GM20431 (cell line): ENCODE results near the gene AGPAT3.

Experiments used
- in situ Hi-C: fragments of 300-500 bp; cut with MseI, MboI; formaldehyde crosslinking; loops from one replicate; pipeline ENCODE4 v1.15.0; 2020; ENCODE audit warnings: low sequenced_read_pairs; ENCODE audit not compliant: unreplicated experiment

AGPAT3 gene

DNA sequence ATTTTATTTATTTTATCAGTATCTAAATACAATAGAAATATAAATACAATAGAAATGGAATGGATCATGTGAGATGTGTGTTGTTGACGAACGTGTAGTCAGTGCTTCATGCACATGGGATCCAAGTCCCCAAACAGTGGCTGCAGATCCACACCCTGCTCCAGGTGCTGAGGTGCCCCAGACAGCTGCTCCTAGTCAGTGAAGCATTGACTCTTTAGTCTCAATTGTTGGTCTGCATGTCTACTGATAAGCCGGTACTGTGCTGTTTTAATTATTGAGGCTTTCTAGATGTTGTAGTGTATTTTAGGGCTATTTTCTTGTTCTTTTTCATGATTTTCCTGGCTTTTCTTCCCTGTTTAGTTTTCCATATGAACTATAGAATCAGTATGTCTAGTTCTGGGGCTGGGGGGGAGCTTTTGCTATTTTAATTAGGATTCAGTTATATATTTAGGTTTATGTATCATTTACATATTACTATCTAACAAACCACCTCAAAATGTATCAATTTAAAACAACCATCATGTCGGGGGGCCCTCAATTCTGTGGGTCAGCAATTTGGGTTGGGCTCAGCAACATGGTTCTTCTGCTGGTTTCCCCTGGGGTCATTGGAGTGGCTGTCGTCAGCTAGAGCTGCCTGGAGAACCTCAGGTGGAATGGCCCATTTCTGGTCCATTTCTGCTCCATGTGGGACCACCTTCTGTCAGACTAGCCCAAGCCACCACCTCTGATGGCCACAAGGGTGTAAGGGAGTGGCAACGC, 83.9 kb downstream of the AGPAT3 start:
- in situ Hi-C loops = no loop called here

DNA sequence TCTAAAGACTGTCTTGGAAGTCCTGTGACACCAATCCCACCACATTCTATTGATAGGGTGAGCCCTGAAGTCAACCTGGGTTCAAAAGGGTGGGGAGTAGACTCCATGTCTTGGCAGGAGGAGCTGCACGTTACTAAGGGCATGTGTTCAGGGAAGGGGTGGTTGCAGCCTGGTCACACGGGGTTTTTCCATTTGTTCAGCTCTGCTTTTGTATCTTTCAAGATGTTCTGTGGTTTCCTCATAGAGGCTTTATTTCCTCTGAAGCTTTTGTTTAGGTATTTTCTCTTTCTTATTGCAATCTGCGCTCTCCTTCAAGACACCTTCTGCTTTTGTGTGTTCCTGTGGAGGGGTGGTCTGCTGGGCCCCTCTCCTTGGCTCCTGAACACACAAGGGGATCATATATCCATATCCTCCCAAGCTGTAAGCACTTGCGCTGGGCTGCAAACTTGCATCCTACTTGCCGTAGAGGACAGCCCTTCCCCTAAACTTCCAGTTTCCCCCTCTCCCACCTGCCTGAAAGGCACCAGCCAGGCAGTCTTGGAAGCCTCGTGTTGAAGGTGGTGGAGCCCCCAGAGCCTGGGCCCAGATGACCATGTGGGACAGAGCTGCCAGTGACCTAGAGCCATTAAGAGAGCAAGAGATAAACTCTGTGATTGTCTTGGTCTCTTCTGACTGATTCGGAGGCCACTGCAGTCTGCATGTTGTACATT, 84.6 kb downstream of the AGPAT3 start:
- in situ Hi-C loops = no loop called here

DNA sequence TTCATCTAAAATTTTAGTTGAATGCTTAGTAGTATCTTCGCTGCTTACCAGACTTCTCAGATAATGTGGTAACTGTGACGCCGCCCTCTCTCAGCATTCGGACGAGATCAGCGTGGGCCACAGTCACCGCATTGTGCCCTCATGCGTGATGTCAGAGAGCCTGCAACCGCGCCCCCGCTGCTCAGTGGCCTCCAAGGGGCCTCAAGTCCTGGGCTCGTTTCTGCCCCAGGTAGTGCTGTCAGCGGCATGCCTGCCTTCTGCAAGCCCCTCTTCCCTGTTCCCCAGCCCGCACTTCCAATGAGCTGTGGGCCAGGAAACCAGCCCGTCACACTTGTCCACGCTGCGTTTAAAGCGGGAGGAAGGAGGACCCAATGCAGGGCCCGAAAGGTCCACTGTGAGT, 85.5 kb downstream of the AGPAT3 start:
- in situ Hi-C loops = no loop called here

DNA sequence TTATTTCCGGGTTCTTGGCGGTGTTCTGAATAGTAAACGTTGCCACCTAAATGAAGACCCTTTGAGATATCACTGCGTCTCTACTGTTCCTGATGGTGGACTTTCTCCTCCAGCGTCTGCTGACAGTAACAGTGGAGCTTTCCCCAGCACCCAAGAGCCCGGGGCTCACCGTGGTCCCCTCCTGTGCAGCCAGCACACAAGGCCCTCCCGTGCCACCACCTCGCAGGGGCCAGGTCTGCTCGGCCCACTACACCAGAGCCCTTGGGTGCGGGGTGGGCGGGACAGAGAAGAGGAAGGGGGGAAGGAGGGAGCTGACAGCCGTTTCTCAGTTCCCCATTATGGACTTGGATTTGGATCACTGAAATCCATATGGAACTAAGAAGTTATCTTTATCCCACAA, 85.9 kb downstream of the AGPAT3 start:
- in situ Hi-C loops = no loop called here

DNA sequence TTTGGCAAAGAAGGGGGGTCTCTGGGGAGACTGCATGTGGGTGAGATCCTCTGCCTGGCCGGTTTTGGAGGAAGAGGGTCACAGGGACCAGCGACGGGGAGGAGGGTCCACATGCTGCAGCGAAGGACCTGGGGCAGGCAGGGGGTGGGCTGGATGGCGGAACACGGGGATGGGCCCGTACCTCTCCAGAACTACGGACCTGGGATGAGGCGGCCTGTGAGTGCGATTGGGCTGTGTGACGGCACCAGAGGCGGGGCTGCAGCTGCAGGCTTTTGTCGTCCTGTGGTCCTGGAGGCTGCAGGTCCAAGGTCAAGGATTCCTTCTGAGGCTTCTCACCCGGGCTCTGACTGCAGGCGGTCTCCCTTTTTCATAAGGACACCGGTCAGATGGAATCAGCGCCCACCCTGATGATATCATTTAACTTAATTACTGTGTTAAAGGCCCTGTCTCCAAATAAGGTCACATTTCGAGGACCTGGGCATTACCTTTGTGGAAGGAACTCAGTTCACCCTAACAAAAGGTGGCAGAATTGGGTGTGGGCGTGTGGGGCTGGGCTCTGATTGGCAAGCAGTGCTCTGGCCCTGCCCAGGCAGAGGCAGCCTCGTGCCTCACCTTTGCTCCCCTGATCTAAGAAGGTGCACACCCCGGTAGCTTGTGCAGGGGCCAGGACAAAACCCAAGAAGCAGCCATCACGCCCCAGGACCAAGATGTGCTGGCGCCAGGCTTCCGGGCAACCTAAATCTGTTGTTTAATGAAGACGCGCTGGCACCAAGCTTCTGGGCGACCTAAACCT, 87.1 kb downstream of the AGPAT3 start:
- in situ Hi-C loops = no loop called here

DNA sequence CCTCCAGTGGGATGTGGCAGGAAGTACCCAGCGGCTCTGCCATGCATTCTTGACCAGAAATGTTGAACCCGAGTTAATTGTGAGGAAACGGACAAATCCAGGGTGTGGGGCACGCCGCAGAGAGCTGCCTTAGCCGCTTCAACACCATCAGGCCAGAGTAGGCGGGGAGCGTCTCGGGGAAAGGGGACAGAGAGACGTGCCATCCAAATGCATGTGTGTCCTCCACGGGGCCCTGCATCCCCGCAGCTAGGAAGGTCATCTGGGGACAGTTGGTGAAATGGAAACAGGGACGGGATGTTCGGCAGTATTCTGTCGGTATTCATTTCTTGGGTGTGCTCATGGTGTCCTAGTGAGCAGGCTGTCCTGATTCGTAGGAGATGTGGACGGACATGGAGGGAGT, 88.0 kb downstream of the AGPAT3 start:
- in situ Hi-C loops = no loop called here

DNA sequence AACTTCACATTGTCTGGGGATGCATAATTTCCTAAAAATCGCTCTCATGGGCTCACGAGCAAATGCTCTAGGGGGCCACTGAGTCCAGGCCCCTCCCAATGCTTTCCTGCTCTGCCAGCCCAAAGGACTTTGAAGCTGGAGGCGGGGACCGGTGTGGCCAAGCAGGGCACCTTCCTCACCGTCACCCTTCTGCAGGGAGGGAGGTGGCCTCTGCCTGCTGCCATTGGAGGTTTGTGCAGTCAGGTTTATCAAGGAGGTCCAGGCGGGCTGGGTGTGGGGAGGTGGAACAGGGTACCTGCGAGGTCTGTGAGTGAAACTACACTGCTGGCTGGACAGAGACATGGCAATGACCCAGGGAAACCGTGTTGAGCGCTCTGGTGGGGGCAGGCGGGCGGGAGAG, 89.0 kb downstream of the AGPAT3 start:
- in situ Hi-C loops = no loop called here

DNA sequence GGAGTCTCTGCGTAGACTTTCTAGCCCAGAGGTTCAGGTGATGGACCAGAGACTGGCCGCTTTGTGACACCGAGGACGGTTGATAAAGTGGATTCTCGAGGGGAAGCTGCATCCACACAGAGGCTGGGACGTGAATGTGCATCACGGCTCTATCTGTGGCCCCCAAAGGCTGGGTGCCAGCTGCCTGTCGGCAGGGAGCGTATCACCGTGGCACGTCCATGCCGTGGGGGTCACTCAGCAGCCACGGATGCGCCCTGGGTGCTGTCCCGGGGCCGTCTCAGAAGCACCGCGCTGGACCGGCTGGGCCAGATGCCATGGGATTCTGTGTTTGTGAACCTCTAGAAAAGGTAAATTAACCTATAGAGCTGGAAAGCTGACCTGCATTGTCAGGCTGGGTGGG, 89.9 kb downstream of the AGPAT3 start:
- in situ Hi-C loops = no loop called here

DNA sequence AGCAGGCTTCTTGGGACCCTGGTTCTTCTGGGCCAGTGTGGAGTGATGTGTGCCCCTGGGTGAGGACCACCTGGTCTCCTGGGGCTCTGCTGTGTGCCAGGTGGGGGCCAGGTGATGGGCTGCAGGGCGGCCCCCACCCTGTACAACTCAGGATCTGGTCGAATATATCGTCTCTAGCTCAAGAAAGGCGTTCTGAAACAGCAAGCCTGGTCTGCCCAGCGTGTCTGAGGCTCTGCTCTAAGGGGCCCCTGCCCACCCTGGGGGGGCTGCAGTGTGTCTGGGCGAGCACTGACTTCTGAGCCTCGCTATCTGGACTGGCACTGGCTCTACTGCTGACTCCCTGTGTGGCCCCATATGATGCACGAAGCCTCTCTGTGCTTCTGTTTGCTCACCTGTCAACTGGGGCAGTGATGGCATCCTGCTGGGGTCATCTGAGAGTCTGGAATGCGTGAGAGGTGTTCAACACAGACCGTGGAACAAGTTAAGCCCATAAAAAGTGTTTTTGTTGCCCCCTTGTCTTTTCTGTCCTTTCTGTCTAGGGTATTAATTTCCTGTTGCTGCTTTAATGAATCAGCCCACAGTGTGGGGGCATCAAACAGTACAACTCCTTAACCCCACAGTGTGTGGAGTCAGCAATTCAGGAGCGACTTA, 91.1 kb downstream of the AGPAT3 start:
- in situ Hi-C loops = no loop called here

DNA sequence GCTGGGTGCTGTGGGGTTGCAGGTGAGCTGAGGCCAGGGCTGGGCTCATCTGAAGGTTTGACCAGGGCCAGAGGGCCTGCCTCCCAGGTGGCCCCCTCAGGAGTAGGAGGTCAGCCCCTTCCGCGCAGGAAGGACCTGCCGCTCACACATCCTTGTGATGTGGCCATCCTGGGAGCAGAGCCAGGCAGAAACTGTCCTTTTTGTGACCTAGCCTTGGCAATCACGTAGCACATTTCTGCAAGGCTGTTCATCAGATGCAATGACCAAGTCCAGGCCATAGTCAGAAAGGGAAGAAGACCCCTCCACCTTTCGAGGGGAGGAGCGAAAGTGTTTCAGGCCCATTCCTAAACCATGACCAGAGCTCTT, 91.6 kb downstream of the AGPAT3 start:
- in situ Hi-C loops = no loop called here

DNA sequence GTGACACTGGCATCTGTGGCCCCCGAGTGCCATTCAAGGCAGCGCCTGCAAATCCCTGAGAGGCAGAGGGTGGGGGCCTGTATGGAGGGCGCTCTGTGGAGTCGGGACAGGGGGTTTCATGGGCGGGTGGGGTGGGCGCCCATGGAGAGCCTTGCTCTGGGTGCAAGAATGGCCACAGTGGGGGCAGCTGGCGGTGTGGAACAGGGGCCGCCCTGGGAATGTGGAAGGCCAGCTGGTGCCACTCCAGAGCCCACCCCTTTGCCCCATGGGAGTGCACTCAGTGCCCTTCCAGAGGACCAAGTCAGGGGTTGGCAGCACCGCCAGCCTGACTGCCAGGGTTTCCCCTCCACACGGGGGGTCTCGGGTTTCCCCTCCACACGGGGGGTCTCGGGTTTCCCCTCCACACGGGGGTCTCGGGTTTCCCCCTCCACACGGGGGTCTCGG, 92.1 kb downstream of the AGPAT3 start:
- in situ Hi-C loops = no loop called here

DNA sequence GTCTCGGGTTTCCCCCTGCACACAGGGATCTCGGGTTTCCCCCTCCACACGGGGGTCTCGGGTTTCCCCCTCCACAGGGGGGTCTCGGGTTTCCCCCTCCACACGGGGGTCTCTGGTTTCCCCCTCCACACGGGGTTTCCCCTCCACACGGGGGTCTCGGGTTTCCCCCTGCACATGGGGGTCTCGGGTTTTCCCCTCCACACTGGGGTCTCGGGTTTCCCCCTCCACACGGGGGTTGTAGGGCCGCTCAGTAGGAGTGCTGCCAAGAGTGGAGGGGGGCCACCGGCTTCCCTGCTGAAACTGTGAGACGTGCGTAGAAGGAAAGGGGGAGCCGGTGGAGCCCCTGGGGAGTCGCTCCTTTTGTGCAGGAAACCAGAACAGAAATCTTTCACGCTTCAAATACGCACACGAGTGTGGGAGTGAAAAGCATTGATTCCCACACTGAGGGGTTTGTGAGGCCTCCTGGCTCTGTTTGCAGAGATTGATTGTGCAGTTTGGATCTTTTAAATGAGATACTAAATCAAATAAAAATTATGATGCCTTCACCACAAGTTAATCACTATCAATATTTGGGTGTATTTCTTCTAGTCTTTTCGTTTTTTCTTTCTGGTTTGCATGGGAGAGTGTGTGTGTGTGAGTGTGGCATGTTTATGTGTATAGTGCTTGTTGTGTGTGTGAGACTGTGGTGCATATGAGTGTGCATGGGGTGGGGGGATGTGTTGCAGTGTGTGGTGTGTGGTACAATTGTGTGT, 92.8 kb downstream of the AGPAT3 start:
- in situ Hi-C loops = no loop called here

DNA sequence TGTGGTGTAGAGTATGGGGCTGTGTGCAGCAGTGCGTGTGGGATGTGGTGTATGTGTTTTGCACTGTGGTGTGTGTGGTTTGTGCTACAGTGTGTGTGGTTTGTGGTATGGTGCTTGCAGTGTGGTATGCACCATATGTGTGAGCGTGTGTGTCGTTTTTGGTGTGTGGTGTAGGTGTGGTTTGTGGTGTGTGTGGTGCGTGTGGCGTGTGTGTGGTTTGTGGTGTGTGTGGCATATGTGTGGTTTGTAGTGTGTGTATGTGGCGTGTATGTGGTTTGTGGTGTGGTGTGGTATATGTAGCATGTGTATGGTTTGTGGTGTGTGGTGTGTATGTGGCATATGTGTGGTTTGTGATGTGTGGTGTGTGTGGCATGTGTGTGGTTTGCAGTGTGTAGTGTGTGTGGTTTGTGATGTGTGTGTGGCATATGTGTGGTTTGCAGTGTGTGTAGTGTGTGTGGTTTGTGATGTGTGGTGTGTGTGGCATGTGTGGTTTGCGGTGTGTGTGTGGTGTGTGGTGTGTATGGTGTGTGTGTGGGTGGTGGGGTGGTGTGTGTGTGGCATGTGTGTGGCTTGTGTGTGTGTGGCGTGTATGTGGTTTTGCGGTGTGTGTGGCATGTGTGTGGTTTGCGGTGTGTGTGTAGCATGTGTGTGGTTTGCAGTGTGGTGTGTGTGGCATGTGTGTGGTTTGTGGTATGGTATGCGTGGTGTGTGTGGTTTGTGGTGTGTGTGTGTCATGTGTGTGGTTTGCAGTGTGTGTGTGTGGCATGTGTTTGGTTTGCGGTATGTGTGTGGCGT, 93.5 kb downstream of the AGPAT3 start:
- in situ Hi-C loops = no loop called here

DNA sequence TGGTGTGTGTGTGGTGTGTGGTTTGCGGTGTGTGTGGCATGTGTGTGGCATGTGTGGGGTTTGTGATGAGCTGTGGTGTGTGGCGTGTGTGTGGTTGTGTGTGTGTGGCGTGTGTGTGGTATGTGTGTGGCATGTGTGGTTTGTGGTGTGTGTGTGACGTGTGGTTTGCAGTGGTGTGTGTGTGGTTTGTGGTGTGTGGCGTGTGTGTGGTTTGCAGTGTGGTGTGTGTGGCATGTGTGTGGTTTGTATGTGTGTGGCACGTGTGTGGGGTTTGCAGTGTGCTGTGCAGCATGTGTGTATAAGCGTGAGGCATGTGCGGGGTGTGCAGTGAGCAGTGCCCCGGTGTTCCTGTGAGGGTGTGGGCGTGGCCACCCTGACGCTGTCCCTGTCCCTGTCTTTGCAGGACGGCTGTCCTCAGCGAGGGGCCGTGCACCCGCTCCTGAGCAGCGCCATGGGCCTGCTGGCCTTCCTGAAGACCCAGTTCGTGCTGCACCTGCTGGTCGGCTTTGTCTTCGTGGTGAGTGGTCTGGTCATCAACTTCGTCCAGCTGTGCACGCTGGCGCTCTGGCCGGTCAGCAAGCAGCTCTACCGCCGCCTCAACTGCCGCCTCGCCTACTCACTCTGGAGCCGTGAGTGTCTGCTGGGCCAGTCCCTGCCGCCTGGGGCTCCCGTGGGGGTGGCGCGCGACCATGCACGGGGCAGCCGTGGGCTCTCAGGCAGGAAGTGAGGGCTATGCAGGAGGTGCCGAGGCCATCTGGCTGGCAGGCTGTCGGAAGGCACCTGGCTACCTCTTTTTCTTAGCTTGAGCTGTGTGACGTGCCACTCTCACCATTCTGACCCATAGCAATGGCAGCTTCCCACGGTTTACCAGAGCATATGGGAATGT, 94.5 kb downstream of the AGPAT3 start:
- in situ Hi-C loops = no loop called here

DNA sequence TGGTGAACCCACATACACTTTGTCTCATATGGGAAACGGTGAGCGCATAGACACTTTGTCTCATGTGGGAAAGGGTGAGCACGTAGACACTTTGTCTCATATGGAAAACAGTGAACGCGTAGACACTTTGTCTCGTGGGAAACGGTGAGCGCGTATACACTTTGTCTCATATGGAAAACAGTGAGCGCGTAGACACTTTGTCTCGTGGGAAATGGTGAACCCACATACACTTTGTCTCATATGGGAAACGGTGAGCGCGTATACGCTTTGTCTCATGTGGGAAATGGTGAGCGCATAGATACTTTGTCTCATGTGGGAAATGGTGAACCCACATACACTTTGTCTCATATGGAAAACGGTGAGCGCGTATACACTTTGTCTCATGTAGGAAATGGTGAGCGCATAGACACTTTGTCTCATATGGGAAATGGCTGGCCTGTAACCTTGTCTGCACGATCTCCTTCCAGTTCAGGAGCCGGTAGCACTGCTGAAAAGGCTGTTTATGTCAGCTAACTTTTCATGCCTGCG, 96.4 kb downstream of the AGPAT3 start:
- in situ Hi-C loops = no loop called here

DNA sequence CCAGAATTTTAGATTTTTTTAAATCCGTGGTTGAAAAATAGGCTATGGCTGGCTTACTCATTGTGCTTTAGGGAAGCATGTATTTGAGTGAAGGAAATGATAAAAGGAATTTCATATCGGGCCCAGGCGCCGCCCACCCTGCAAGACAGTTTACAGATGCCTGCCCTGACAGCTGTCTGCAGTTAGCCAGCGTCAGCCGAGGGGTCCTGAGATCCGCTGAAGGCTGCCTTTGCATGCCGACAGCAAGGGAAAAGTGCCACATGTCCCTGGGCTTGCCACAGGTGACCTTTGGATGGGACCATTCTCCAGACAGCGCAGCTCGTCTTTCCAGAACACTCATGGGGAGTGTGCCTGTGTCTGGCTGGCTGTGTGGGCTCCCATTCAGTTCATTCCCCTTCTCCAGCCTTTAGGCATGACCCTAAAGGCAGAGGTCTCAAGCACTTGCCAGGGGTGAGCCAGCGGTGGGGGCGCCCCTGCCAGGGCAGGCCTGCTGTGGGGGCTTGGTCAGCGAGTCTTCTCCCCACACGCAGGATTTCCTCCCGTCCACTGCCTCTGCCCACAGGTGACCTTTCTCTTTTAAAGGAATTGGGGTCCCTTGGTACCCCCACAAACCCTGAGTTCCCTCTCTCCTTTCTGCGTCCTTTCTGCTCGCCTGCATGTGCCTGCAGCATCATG, 101.0 kb downstream of the AGPAT3 start:
- in situ Hi-C loops = no loop called here

DNA sequence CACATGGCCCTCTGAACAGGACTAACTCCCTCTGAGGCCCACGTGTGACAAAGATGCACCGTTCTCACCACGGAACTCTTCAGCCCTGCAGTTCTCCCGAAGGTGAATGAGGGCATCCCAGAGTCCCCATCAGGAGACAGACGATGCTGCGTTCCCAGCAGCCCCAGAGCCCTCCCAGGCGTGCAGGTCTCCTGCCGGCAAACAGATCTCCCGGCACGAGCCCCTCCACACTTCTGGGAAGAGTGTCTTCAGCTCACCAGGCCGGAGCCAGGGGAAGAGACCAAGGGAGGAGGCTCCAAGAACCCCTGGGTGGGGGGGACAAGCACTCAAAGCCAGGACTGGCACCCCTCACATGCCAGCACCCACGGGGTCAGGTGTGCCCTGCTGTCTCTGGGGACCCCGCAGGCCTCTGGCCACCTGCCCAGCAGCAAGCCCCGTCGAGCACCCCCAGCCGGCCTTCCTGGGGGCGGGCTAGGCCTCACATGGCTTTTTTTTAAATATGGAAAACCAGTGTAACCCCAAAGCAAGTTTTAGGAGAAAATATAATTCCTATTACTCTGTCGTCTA, 102.0 kb downstream of the AGPAT3 start:
- in situ Hi-C loops = no loop called here
